Right lobe of liver (tissue), 6 donors: ENCODE data around the gene HERC4. TPM values are rescaled to one million over a fixed set of nuclear protein-coding genes. Genes with fewer than 3 reads are reported as not detected.
"Not testable (repeated sequence)": the region's sequence is repeated elsewhere in the genome, so short reads cannot be mapped to it uniquely, and the experiment has no call there.

Experiments
- ATAC-seq, 4 donors: fragments of 200-7000 bp; cut with Tn5 transposase; one replicate each; pipeline ENCODE4 v1.9.1; 2020; ENCODE audit warnings: mild to moderate bottlenecking in 4 of 4, moderate library complexity in 4 of 4
- DNase-seq, 3 donors: peaks; one replicate each; pipeline ENCODE4 v3.0.0-alpha.2; 2020
- H3K27ac ChIP-seq, 3 donors: fragments of 200-600 bp; one replicate each; pipeline ENCODE4 v1.8.0; 2022
- H3K27me3 ChIP-seq, 2 donors: fragments of 200-600 bp; one replicate each; pipeline ENCODE4 v1.8.0; 2022
- H3K36me3 ChIP-seq, 4 donors: fragments of 200-600 bp; sonication (generic) in 1 of 4; one replicate each; pipeline versions ENCODE4 v1.5.1 to v1.8.0; 2017 to 2022; ENCODE audit warnings: control low read depth in 1 of 4
- H3K4me1 ChIP-seq, 4 donors: fragments of 200-600 bp; sonication (generic) in 1 of 4; one replicate each; pipeline versions ENCODE4 v1.5.1 to v1.8.0; 2017 to 2022; ENCODE audit warnings: control low read depth in 1 of 4
- H3K4me3 ChIP-seq, 3 donors: fragments of 200-600 bp; one replicate each; pipeline ENCODE4 v1.8.0; 2022
- H3K9me3 ChIP-seq, 4 donors: fragments of 200-600 bp; sonication (generic) in 1 of 4; one replicate each; pipeline versions ENCODE4 v1.5.1 to v1.8.0; 2017 to 2022; ENCODE audit warnings: control low read depth in 1 of 4
- POLR2A ChIP-seq: fragments of 450-650 bp; IDR thresholded peaks from one replicate; pipeline ENCODE4 v1.6.1; 2017; ENCODE audit warnings: antibody characterized with exemption, mild to moderate bottlenecking
- WGBS: methylation state at CpG from one replicate; pipeline ENCODE4 v1.1.6; 2018; ENCODE audit warnings: low coverage, low lambda C conversion rate; ENCODE audit not compliant: insufficient coverage; ENCODE audit errors: missing lambda C conversion rate; 5-methylcytosine and 5-hydroxymethylcytosine counted together
- intact Hi-C, 2 donors: fragments of 100-400 bp; cut with DNase I; formaldehyde crosslinking; loops; one replicate each; pipeline versions ENCODE4 v1.11.2 to v1.14.1; 2022
- total RNA-seq, 6 experiments: library from RNA; depleted of rRNA in 2 of 6; stranded (reverse); fragments of >200 nt in 2 of 6; fragmentation: NEBNext Ultra II Directional in 3 of 6; extraction: Animal tissue kit (Norgen Biotek cat#: 25700) in 3 of 6; gene quantifications; one replicate each; pipeline versions ENCODE4 v1.1.0 to v1.2.4, GENCODE V29; 2016 to 2023
- TF ChIP-seq, protein P1 (sequence below), 4 donors: fragments of 200-600 bp in 3 of 4; fragments of 450-650 bp in 1 of 4; IDR thresholded peaks; one replicate each; pipeline versions ENCODE4 v1.5.1 to v1.8.0; 2016 to 2022; ENCODE audit warnings: antibody characterized with exemption in 4 of 4, mild to moderate bottlenecking in 2 of 4
- donor health status: DM: no; HTN: yes; CAD: no.
- donor health status: DM: no; HTN: no; CAD: no.
- donor health status: DM: no; HTN: no; CAD: no.
- donor health status: DM: no; HTN: yes; CAD: no.
- donor health status: DM: no; HTN: yes; CAD: no.

Gene HERC4
- total RNA-seq, 6 experiments from 2014 or later: 17.6 to 32.2 (median 26.9) TPM

DNA sequence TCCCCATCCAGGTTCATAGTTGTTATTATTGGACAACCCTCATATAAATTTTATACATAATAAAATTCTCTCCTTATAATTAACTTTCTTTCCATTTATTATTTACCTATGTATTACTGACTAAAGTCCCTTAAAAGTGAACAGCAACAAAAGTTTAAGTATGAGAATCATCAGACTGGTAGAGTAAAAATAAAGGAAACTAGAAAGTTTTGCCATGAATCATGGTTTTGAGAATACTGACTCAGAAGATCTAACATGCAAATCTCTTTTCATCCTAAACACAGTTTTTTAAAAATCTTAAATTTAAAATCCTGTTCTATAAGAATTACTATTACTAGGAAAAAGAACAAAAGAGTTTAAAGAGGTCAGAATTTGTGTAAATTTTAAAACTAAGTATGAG, 32.1 kb downstream of the HERC4 start:
- Histone ChIP-seq H3K4me3 (no peak overlapping the region), H3K4me1 (peaks cover 0 to 6% (median 0%) of the 10 kb centered on the region in 4 donors), H3K27ac (no peak overlapping the region), H3K27me3 (no peaks in the 10 kb centered on the region), H3K36me3 (peaks cover 0 to 10% (median 0%) of the 10 kb centered on the region in 4 donors), H3K9me3 (no peaks in the 10 kb centered on the region)
- intact Hi-C loops: no loop called here
- ATAC-seq: no peak
- TF ChIP-seq, protein P1, sequence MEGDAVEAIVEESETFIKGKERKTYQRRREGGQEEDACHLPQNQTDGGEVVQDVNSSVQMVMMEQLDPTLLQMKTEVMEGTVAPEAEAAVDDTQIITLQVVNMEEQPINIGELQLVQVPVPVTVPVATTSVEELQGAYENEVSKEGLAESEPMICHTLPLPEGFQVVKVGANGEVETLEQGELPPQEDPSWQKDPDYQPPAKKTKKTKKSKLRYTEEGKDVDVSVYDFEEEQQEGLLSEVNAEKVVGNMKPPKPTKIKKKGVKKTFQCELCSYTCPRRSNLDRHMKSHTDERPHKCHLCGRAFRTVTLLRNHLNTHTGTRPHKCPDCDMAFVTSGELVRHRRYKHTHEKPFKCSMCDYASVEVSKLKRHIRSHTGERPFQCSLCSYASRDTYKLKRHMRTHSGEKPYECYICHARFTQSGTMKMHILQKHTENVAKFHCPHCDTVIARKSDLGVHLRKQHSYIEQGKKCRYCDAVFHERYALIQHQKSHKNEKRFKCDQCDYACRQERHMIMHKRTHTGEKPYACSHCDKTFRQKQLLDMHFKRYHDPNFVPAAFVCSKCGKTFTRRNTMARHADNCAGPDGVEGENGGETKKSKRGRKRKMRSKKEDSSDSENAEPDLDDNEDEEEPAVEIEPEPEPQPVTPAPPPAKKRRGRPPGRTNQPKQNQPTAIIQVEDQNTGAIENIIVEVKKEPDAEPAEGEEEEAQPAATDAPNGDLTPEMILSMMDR (IDR thresholded peaks at IDR 0.05): no peak
- no peak for TF ChIP-seq POLR2A
- DNase-seq: no peak

DNA sequence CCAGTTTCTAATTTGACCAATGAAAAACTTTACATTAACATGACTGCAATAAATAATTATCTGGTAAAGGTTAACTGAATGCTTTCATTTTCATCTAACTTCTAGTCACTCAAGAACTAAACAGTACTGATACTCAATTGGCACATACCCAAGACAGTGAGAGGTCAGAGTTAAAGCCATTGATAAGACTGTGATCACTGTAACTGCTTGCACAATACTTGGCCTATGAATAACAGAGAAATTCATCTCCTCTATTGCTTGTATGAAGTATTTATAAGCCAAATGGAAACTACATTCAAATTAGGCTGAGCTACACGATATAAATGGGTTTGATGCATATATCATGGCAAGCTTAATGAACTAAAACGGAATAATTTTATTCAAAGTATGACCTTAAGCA, 43.0 kb downstream of the HERC4 start:
- Histone ChIP-seq H3K27me3 (no peaks in the 10 kb centered on the region), H3K27ac (no peak overlapping the region), H3K9me3 (no peaks in the 10 kb centered on the region), H3K4me1 (peaks cover 0 to 12% (median 0%) of the 10 kb centered on the region in 4 donors), H3K4me3 (no peak overlapping the region), H3K36me3 (peaks cover 0 to 22% (median 6%) of the 10 kb centered on the region in 4 donors)
- WGBS: 49% methylated on average over 2 of the region's 2 CpGs
- DNase-seq (no peak), ATAC-seq (peak; percentile 77 to 96 (median 87))
- intact Hi-C loops: no loop called here
- TF ChIP-seq POLR2A: no peak
- TF ChIP-seq, protein P1 (IDR thresholded peaks at IDR 0.05): no peak

DNA sequence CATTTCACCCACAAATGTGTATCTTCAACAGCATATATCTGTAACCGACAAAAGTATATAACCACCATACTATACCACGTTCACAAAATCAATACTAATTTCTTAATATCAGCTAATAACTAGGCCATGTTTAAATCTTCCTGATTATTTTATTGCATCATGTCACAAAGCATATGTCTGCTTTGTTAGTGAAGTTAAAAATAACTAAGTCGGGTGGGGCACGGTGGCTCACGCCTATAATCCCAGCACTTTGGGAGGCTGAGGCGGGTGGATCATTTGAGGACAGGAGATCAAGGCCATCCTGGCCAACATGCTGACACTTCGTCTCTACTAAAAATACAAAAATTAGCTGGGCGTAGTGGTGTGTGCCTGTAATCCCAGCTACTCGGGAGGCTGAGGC, 47.7 kb downstream of the HERC4 start:
- H3K4me1 ChIP-seq: peaks cover 0 to 6% (median 0%) of the 10 kb centered on the region in 4 donors
- no peaks in the 10 kb centered on the region for H3K9me3 ChIP-seq
- 92% methylated on average over 9 of the region's 9 CpGs for WGBS
- no peak overlapping the region for H3K4me3 ChIP-seq
- H3K27me3 ChIP-seq: no peaks in the 10 kb centered on the region
- H3K36me3 ChIP-seq: peaks cover 0 to 40% (median 5%) of the 10 kb centered on the region in 4 donors
- ATAC-seq: no peak
- intact Hi-C loops: no loop called here
- no peak for DNase-seq
- no peak overlapping the region for H3K27ac ChIP-seq
- TF ChIP-seq POLR2A: no peak
- TF ChIP-seq, protein P1 (IDR thresholded peaks at IDR 0.05): no peak

DNA sequence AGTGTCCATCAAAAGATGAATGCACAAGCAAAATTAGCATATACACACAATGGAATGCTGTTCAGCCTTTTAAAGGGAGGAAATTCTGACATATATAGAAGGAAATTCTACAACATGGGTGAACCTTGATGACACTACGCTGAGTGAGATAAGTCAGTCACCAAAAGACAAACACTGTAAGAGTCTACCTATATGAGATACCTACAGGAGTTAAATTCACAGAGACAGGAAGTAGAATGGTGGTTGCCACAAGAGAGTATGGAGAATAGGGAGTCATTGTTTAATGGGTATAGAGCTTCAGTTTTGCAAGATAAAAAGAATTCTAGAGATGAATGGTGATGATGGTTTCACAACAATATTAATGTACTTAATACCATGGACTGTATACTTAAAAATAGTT, 51.8 kb downstream of the HERC4 start:
- H3K4me1 ChIP-seq: no peaks in the 10 kb centered on the region
- intact Hi-C loops: no loop called here
- no peaks in the 10 kb centered on the region for H3K27me3 ChIP-seq
- peaks cover 0 to 40% (median 5%) of the 10 kb centered on the region in 4 donors for H3K36me3 ChIP-seq
- no peaks in the 10 kb centered on the region for H3K9me3 ChIP-seq
- ATAC-seq (no peak), DNase-seq (no peak)
- 100% methylated on average over 1 of the region's 1 CpG for WGBS
- no peak overlapping the region for H3K27ac ChIP-seq
- TF ChIP-seq POLR2A: no peak
- TF ChIP-seq, protein P1 (IDR thresholded peaks at IDR 0.05): no peak
- no peak overlapping the region for H3K4me3 ChIP-seq

DNA sequence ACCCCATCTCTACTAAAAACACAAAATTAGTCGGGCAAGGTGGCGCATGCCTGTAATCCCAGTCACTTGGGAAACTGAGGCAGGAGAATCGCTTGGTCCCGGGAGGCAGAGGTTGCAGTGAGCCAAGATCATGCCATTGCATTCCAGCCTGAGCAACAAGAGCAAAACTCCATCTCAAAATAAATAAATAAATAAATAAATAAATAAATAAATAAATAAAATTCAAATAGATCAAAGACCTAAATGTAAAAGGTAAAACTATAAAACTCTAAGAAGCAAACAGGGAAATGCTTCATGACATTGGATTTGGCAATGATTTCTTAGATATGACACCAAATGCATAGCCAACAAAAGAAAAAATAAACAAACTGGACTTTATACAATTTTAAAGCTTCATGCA, 52.8 kb downstream of the HERC4 start:
- WGBS: 100% methylated on average over 4 of the region's 4 CpGs
- H3K9me3 ChIP-seq, ATAC-seq, intact Hi-C loops, H3K4me3 ChIP-seq, H3K27me3 ChIP-seq, DNase-seq, H3K4me1 ChIP-seq, H3K27ac ChIP-seq: not testable (repeated sequence)
- peaks cover 0 to 36% (median 5%) of the 10 kb centered on the region in 4 donors for H3K36me3 ChIP-seq

DNA sequence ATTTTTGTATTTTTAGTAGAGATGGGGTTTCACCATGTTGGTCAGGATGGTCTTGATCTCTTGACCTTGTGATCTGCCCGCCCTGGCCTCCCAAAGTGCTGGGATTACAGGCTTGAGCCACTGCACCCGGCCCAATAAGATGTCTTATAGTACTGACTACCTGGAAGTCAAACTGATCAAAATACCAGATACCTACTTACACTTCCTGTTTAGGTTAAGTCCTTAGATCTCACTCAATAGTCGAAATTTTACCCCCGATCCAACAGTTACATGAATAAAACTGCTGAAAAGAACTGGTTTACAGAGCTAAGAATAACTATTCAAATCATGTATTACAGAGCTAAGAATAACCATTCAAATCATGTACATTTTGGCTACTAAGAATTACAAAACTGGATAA, 58.6 kb downstream of the HERC4 start:
- intact Hi-C loops, ATAC-seq, H3K27ac ChIP-seq, DNase-seq, H3K4me1 ChIP-seq, H3K27me3 ChIP-seq, H3K4me3 ChIP-seq, H3K9me3 ChIP-seq: not testable (repeated sequence)
- 88% methylated on average over 4 of the region's 4 CpGs for WGBS
- H3K36me3 ChIP-seq: peaks cover 0 to 15% (median 0%) of the 10 kb centered on the region in 4 donors
